Measurements from ENCODE around the gene DMWD.

DMWD gene

GRCh38 chr19:45826934-45827333 is 34.3 kb upstream of the DMWD start:
- no peak overlapping the region for H3K4me3 ChIP-seq (ENCODE audit: low read depth, low read length)
- no peak for DNase-seq (ENCODE audit: low read depth)
- no peak for TF ChIP-seq CTCF (IDR thresholded peaks at IDR 0.05; ENCODE audit: low read depth, low read length, missing control alignments)

GRCh38 chr19:45825917-45826893 is 33.6 kb upstream of the DMWD start:
- no peak for DNase-seq (ENCODE audit: low read depth)
- no peak for TF ChIP-seq CTCF (IDR thresholded peaks at IDR 0.05; ENCODE audit: low read depth, low read length, missing control alignments)
- no peak overlapping the region for H3K4me3 ChIP-seq (ENCODE audit: low read depth, low read length)

GRCh38 chr19:45825263-45825605 is 32.6 kb upstream of the DMWD start:
- TF ChIP-seq CTCF (IDR thresholded peaks at IDR 0.05; ENCODE audit: low read depth, low read length, missing control alignments): no peak
- no peak overlapping the region for H3K4me3 ChIP-seq (ENCODE audit: low read depth, low read length)
- no peak for DNase-seq (ENCODE audit: low read depth)

- DNase-seq (ENCODE audit: low read depth): no peak
- no peak overlapping the region for H3K4me3 ChIP-seq (ENCODE audit: low read depth, low read length)
- TF ChIP-seq CTCF (IDR thresholded peaks at IDR 0.05; ENCODE audit: low read depth, low read length, missing control alignments): no peak
Observed at GRCh38 chr19:45824531-45825262, 32.1 kb upstream of the DMWD start.

- TF ChIP-seq CTCF (IDR thresholded peaks at IDR 0.05; ENCODE audit: low read depth, low read length, missing control alignments): no peak
- DNase-seq (ENCODE audit: low read depth): no peak
- no peak overlapping the region for H3K4me3 ChIP-seq (ENCODE audit: low read depth, low read length)
Observed at GRCh38 chr19:45824041-45824471, 31.4 kb upstream of the DMWD start.

GRCh38 chr19:45823182-45823581 is 30.5 kb upstream of the DMWD start:
- H3K4me3 ChIP-seq (ENCODE audit: low read depth, low read length): no peak overlapping the region
- no peak for TF ChIP-seq CTCF (IDR thresholded peaks at IDR 0.05; ENCODE audit: low read depth, low read length, missing control alignments)
- DNase-seq (ENCODE audit: low read depth): no peak
